Stimulated activated CD4-positive, alpha-beta T cell treated with anti-CD3 and anti-CD28 coated beads, Interleukin-15, amount 100 ng/mL, for 1 hour (primary cell): ENCODE data around the gene CCDC43.
"Not testable (repeated sequence)": the region's sequence is repeated elsewhere in the genome, so short reads cannot be mapped to it uniquely, and the experiment has no call there.

Source experiments
- DNase-seq, 2 donors: peaks; one replicate each; pipeline ENCODE4 v3.0.0-alpha.2; 2020; ENCODE audit warnings: low read depth in 1 of 2, low spot score in 1 of 2

Gene CCDC43, protein sequence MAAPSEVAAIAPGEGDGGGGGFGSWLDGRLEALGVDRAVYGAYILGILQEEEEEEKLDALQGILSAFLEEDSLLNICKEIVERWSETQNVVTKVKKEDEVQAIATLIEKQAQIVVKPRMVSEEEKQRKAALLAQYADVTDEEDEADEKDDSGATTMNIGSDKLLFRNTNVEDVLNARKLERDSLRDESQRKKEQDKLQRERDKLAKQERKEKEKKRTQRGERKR

DNA sequence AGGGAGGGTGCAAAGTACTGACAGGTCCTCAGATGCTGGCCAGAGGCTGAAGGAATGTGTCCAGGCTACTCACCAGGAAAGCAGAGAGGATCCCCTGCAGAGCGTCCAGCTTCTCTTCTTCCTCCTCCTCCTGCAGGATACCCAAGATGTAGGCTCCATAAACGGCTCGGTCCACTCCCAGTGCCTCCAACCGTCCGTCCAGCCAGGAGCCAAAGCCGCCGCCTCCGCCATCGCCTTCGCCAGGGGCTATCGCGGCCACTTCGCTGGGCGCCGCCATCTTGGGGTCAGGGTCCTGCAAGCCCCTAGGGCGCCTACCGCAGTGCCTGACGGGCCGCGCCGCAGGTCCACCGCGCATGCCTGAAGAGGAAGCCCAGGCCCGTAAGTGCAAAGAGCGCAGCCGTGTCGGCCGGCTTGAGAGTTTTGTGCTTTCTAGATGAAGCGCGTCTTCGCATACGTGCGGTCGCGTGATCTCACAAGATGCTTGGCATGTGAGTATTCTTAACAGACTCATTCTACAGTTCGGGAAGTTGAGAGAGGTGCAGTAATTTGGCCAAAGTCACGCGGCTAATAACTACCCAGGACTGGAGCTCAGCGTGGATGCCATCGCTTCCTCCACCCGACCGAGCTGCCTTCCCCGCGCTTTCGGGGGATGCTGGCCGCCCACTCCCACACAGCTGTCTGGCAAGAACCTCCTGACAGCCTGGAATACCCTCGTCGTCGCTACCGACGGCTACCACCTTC, at the start of gene CCDC43:
Gene CCDC43, minus strand, starts transcription at position 300 of the 741 bp plus-strand sequence. Its CDS starts 23 bp downstream, at position 277.
- peak; percentile 86 to 88 for DNase-seq

DNA sequence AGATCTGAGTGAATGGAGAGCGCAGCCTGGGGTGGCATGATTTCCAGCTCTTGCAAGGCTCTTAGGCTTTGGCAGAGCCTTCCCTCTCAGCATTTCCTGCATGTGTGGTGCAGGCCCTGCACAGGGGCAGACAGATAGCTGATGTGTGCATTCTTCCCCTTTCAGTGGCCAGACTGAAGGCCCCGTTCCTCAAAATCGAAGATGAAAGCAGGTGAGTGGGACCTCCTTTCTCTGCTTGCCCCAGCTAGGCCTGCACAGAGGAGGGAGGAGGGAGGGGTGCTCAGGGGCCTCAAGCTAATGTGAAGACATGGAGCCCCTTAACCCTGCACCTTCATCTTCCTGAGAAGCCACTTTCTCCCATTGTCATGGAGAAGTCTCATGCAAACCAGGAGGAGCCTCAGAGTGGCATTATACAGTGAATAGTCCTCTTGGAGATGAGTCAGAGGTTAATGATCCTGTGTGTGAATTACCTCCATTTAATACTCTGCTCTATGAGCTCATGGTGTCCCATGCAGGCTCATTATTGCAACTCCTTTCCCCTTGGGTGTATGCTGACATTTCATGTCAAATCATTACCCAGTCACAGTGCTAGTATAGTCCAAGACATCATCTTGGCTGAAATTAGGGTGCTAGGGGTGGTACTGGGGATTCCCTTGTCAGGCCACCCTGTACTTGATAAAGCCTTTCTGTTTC, 48.8 kb upstream of the CCDC43 start:
- DNase-seq = no peak

DNA sequence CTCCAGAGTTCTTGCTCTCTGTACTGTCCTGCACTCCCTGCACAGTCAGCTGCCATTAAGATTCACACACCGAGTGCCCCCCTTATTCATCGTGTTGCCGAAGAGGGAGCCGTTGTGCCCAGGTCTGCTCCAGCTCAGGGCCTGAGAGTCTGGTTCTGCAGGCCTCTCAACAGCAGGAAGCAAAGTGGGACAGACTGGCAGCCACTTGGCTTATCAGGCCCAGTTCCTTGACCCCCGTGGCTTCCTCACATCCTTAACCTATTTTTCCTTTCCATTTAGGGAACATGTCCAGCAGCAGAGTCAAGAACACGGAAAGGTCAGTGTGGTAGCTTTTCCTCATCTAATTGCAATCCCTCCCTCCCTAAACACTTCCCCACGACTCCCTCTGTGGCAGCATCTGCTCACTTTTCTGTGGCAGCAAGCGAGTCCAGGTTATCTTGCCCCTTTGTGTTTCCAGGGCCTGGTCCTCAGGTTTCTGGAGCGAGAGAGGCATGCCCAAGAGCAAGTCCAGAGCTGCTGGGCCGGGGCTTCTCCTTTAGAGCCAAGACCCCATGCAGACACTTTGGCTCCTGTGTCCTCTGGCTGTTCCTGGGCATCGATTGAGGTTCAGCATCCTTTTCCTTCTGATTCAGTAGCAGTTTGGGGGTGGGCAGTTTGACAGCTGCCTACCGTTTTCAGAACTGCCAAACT, 47.1 kb upstream of the CCDC43 start:
- no peak for DNase-seq

DNA sequence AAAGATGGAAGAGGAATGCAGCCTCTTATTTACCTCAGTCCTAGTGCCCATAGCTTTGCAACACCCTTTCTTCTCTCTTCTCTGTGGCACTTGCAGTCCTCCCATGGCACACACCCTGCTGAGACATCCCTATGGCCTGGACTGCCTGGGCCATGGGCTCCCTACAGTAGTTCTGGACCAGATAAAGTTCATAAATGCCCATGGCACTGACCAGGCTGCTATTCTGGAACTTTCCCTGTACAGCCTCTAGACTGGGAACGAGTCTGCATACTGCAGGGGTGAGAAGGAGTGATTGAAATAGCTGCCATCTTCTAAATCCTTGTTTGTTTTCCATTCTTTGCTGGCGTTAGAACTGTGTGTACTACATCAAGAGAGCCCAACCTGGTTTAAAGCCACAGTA, 44.7 kb upstream of the CCDC43 start:
- no peak for DNase-seq

DNA sequence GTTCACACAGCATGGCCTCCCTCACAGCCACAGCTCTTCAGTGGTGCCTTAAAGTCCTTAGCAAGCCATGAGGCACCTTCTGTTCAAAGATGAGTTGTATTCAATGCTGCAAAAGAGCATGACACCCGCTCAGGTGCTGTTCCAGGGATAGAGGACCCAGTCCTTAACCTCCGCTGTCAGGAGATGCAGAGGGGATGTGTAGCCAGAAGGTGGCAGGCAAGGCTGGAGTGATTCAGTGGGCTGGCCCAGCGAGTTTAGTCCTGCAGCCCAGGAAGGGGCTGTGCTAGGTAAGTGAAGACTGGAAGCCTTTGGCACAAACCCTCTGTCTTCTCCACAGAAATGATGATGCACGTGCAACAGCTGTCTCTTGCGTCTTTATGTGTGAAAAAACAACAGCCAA, 44.2 kb upstream of the CCDC43 start:
- no peak for DNase-seq

DNA sequence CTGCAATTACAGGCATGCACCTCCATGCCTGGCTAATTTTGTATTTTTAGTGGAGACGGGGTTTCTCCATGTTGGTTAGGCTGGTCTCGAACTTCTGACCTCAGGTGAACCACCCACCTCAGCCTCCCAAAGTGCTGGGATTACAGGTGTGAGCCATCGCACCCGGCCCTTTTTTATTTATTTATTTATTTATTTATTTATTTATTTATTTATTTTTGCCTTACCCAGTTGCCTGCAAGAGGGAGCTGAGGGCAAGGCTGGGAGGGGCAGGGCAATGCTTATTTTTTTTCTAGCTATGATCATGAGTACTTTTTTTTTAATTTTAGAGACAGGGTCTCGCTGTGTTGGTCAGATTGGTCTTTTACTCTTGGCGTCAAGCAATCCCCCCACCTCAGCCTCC, 36.5 kb upstream of the CCDC43 start:
- not testable (repeated sequence) for DNase-seq

DNA sequence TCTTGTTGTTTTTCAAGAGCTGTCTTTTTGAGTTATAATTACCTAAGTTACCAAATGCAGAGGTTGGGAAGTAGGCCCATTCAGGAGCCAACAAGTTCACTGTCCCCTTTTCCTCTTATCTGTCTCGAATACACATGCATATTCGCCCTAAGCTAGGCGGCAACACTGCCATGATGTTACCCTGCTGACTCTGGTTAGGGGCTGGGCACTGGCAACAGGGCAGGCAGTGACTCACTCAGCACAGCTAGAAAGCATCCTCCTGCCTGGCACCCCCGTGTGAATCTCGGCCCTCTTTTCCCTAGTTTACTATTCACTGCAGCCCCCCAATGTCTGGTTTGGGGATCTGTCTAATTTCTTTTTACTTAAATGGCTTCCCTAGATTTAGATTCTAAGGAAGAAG, 32.7 kb upstream of the CCDC43 start:
- no peak for DNase-seq

DNA sequence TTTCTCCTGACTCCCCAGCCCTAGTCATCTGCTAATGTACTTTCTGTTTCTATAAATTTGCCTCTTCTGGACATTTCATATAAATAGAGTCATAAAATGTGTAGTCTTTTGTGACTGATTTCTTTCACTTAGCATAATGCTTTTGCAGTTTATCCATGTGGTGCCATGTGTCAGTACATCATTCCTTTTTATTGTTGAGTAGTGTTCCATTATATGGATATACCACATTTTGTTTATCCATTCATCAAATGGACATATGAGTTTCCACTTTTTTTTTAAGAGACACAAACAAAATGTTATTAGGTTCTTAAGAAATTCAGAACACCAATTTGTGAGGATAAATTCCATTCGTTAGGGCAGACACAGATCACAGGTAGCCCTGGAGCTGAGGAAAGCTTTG, 29.9 kb upstream of the CCDC43 start:
- DNase-seq = no peak

DNA sequence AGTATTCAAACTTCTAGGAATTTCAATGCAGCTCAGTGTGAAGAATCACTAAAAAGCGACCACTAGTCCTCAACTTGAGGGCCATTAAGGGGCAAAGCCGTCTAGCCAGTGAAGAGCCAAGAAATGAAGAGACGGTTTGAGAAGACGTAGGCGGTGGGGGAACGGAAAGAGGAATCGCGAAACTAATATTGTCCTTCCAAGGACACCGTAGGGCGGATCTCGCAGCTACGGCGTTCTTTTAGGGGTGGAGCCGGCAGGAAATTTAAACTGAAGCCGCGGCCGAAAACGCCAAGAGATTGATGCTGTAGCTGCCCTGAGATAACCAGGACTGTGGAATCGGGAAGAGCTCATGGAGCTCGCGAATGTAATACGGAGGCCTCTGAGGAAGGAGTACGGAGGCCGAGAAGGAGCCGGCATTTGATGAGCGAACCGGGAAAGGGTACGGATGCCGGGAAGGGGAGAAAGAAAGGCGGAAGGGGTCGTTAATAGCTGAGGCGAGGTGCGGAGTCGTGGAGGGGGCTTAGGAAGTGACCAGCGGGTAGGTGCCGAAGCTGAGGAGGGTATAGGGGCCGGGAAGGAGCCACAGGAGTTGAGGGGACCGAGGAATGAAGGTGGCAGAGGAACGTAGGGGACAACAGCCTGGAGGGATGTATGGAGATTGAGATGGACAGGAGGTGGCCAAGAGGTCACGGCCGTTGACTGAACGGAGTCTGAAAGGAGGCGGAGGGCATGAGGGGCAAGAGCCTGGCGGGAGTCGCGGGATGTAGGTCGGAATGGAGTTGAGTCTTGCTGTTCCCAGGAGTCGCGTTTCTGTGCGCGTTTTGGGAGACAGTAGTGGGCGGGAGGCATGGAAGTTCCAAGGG, 19.1 kb upstream of the CCDC43 start, which contains the start of gene DBF4B:
Gene DBF4B, plus strand, starts transcription at position 265 of the 863 bp plus-strand sequence. Its CDS starts 156 bp downstream, at position 421.
- DNase-seq = peak; percentile 53 to 66

DNA sequence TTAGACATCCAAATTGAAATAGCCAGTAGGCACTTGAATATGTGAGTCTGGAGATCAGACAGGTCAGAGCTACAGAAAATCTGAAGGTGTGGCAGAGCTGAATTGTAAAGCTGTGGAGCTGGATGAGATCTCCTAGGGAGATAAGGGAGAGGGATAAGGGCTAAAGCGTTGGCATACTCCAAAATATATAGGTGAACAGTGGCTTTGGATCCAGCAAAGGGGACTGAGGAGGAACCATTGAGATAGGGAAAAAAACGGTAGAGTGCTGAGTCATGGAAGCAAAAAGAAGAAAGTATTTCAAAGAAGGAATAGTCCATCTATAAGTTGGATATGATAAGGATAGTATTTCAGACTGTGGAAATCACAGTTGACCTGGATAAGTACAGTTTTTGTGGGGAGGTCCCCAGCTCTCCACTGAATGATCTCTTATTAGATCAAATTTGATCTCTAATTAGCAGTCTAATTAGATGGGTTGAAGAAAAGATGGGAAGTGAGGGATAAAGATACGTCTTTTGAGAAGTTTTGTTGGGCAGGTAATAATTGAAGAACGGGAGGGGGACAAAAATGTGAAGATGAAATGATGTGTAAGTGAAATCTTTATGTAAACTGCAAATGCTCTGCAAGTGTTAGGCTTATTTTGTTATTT, 18.3 kb upstream of the CCDC43 start:
- DNase-seq = no peak

DNA sequence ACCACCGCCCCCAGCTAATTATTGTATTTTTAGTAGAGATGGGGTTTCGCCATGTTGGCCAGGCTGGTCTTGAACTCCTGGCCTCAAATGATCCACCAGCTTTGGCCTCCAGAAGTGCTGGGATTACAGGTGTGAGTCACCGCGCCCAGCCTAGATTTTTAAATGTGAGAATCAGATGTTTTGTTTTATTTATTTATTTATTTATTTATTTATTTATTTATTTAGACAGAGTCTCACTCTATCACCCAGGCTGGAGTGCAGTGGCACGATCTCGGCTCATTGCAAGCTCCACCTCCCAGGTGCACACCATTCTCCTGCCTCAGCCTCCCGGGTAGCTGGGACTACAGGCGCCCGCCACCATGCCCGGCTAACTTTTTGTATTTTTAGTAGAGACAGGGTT, 10.7 kb upstream of the CCDC43 start:
- not testable (repeated sequence) for DNase-seq

DNA sequence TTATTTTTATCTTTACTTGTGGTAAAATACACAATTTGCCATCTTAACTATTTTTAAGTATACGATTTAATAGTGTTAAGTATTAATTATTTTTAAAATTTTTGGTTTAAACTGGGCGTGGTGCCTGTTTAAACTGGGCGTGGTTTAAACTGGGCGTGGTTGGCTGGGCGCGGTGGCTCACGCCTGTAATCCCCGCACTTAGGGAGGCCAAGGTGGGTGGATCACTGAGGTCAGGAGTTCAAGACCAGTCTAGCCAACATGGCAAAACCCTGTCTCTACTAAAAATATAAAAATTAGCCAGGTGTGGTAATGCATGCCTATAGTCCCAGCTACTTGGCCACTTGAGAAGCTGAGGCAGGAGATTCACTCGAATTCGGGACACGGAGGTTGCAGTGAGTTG, 4.0 kb upstream of the CCDC43 start:
- DNase-seq = no peak

DNA sequence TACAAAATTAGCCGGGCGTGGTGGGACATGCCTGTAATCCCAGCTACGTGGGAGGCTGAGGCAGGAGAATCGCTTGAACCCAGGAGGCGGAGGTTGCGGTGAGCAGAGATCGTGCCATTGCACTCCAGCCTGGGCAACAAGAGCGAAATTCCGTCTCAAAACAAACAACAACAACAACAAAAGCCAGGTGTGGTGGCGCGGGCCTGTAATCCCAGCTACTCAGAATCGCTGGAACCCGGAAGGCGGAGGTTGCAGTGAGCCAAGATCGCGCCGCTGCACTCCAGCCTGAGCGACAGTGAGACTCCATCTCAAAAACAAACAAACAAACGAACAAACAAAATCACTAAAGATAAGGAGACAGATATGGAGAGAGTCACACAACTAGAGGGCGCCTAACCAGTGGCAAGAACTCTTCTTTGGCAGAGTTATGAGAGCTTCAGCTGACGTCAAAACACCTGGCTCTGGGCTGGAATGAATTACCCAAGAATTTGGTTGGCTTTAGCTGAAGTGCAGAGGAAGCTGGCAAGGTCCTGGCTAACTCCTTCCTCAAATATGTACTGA, 1.2 kb upstream of the CCDC43 start:
- DNase-seq = not testable (repeated sequence)

DNA sequence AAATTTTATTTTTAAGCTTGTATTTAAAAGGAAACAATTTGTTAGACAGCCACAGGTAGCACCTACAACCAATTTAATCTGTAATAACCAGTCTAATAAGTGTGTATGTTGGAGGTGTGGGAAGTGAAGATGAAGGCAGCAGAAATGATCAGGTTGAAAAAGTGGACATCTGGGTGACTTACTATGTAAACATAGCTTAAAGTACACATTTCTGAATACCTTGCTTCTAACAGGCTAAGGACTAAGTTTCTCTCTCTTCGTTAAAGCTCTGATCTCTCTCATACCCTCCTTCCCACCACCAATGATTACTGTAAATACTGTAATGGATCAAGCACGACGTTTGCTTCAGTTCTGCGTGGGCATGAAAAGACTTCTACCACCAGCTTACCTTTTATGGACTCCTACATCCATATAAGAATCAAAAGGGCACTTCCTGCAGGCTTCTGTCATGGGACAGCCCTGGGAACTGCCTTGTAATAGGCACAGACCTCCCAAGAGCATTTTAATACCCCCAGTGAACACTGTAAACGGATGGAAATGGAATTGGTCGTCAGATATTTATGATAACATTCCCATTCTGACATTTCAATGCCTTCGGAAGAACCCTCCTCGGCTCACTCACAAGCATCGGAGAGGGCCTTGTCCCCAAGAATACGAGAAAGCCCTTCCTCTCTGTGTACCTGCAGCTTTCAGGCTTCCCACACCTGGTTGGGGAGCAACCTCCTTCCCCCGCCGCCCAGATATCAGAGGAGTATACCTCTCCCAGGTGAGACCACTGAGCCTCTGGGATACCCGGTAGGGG, 700 bp downstream of the CCDC43 start:
- DNase-seq = no peak

DNA sequence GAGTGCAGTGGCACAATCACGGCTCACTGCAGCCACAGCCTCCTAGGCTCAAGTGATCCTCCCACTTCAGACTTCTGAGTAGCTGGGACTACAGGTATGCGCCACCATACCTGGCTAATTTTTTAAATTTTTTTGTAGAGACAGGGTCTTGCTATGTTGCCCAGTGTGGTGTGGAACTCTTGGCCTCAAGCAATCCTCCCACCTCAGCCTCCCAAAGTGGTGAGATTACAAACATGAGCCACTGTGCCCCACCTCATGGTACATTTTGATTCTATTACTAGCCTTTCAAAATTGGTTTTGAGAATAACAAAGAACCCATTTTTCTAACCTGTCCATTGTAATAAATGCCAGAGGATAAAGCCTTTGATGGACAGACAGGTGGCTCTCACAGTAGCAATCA, 1.4 kb downstream of the CCDC43 start:
- DNase-seq = no peak

DNA sequence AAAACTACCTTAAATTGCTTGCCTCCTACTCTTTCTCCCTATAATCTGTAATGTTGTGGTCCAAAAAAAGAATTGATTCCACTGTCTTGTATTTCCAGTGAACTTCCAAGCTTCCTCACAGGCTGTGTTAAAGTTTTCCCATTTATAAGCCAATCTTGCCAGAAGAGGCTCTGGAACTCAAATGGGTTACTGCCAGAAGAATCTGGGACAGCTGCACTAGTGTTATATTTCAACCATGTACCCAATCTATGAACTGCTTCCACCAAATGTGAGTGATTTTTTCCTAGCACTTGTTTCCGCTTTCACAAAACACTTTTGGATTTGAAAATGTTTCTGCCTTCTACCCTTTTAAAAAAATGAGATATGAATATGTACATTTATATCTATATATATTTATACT, 1.8 kb downstream of the CCDC43 start:
- DNase-seq = no peak

DNA sequence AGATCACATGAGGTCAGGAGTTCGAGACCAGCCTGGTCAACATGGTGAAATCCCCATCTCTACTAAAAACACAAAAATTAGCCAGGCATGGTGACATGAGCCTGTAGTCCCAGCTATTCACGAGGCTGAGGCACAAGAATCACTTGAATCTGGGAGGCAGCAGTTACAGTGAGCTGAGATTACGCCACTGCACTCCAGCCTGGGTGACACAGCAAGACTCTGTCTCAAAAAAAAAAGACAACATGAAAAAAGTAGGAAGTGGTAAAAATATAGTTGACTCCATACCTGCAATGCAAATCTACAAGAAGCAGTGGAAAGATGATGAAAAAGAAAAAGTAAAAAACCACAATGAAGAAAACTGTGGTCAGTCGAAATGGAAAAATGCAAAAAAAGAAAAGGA, 6.3 kb downstream of the CCDC43 start:
- DNase-seq = not testable (repeated sequence)

DNA sequence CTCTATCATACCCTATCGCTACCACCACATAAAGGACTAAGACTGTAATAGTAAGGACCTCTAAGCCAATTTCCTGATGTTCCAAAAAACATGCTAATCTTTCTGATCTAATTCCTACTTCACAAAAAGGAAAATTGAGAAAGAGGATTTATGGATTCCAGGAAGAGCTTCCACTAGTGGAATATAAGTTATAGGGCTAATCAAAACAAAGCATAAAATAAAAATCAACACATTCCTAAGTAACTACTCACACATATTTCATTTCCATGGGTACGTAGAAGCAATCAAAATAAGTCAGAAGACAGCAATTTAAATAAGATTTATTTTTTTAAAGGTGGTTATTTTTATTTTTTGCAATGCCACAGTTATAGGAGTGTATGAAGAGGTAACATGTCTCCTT, 12.4 kb downstream of the CCDC43 start:
- no peak for DNase-seq

DNA sequence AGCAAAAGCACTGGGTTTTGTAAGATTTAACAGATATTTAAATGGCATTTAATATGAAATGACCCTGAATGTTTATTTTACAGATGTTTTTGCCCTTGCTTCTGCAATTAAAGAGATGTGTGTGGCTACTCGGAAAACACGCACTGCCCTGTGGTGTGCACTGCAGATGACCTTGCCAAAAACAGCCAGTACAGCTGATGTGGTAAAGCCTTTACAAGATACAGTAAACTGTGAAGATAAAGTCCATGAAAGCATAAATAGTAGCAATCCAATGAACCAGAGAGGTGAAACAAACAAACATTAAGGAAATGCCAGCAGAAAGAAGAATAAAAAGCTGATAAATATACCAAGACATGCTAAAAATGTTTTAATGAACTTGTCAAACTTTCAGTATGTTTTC, 15.7 kb downstream of the CCDC43 start:
- no peak for DNase-seq
